GM19328 (cell line): ENCODE results near the gene APP.

Source experiments
- ATAC-seq: cut with Tn5 transposase; IDR thresholded peaks from one replicate; pipeline ENCODE4 v1.9.1; 2021; ENCODE audit warnings: mild to moderate bottlenecking, moderate library complexity; ENCODE audit not compliant: unreplicated experiment

APP gene

DNA sequence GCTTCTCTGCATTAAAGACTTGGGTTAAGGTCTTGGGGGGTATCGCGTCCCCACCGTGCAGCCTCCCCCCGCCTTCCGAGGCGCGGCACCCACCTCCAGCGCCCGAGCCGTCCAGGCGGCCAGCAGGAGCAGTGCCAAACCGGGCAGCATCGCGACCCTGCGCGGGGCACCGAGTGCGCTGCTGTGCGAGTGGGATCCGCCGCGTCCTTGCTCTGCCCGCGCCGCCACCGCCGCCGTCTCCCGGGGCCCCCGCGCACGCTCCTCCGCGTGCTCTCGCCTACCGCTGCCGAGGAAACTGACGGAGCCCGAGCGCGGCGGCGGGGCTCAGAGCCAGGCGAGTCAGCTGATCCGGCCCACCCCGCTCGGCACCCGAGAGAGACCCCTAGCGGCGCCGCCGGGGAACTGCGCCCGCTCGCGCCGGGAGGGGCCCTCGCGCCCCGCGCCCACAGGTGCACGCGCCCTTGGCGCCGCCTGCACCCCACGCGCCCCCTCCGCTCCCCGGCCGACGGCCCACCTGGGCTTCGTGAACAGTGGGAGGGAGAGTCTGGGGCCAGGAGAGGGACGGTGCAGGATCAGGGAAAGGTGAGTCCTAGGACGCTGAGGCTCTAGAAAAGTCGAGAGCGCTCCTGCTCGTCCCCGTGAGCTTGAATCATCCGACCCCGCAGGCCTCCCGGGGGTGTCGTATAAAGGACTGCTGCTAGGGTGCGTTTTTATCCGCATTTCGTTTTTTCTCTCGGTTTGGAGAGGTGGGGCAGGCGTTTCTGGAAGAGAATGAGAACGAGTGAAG is at the start of gene APP:
APP (minus strand) TSS at position 300 of the 787 bp plus-strand sequence; CDS start at position 150, 150 bp downstream.
- peak; percentile 59 for ATAC-seq

GRCh38 chr21:26212220-26212619 is 41.6 kb upstream of the APP start:
- no peak for ATAC-seq

GRCh38 chr21:26210614-26211013 is 40.0 kb upstream of the APP start:
- no peak for ATAC-seq

DNA sequence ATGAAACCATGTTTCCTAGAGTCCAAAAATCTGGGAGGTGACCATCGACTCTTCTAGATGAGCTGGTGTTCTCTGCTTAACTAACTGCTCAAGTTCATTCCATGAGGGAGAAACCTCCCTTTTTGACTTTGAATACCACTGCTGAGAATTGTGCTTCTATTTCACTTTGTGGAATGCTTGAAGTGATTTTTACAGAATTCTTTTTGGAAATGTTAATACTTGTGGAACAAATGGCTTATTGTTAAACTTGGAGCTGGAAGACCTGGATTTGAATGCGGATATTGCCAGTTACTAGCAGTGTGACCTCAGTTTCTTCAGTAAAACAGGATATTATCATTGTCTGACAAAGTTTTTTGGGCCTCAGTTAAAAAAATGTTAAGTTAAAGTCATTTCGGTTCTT is 36.5 kb upstream of the APP start:
- ATAC-seq: no peak

GRCh38 chr21:26199456-26199855 is 28.9 kb upstream of the APP start:
- no peak for ATAC-seq

DNA sequence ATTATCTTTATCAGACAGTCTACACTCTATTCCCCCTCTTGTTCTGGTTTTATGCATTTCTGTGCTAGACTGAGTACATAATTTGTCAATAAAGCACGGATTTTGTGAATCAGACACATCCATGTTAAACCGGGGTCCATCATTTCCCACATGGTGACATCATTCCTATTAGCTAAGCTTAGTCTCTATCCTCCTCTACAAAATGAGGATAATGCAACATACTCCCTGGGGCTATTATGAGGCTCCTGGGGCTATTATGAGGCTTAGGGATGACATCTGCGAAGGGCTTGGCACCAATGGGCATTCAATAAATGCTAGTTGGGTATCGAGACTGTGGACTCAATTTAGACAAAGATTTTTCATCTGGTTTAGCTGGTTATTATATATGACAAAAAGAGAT is 25.1 kb upstream of the APP start:
- ATAC-seq: no peak

DNA sequence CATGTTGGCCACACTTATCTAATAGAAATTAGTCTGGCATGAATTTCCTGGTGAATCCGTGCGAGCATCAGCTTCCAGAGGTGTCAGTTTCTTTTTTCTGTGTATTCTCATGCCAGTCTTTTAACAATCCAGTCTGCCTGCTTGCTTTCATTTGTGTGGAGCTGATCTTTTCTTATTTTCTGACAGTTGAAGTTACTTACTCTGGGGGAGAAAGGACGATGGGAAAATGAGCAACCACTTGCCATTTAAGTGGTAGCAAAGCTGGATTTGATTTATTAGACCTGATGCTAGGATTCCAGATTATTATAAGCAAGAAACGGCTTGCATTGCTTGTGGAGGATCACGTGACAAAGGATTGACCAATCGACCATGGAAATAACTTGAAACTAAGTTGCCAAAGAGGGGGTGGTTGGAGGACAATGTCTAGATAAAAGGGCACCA is 24.3 kb upstream of the APP start:
- ATAC-seq: no peak

DNA sequence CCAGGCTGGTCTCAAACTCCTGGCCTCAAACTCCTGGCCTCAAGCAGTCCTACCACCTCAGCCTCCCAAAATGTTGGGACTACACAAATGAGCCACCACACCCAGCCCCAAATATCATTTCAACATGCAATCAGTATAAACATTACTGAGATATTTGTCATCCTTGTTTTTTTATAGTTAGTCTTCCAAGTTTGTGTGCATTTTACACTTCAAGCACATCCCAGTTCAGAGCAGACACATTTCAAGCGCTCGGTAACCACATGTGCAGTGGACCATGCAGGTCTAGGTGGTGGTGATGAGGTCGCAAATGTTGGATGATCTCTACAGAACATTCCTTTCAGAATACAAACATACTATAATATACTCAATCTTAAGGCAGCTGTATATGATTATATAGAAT is 23.8 kb upstream of the APP start:
- ATAC-seq: no peak

DNA sequence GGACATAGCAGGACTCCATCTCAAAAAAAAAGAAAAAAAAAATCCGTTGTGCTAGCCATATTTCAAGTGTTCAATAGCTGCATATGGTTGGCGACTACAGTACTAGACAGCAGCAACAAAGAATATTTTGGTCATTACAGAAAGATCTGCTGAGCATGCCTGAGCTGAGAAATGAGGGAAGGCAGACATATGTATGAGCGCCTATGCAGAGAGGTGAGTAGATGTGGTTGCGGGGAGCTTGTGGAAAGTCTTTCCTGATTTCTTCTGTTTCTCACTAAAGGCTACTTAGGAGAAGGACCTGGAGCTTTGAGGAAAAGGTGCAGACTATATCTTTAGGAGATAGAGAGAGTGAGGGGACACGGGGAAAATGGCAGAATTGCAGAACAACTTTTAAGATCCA is 21.0 kb upstream of the APP start:
- no peak for ATAC-seq

DNA sequence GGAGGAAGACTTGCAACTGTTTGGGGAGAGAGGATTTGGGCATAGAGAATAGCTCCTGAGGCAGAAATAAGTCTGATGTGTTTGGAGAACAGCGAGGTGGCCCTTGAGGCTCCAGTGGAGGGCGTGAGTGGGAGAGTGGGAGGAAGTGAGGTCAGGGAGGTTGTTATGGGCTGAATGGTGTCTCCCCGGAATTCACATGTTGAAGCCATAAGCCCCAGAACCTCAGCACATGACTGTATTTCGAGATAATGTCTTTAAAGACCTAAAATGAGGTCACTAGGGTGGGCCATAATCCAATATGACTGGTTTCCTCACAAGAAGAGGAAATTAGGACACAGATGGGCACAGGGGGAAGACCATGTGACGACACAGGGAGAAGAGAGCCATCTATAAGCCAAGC is 17.9 kb upstream of the APP start:
- ATAC-seq: no peak

GRCh38 chr21:26185446-26185845 is 14.9 kb upstream of the APP start:
- ATAC-seq: no peak

DNA sequence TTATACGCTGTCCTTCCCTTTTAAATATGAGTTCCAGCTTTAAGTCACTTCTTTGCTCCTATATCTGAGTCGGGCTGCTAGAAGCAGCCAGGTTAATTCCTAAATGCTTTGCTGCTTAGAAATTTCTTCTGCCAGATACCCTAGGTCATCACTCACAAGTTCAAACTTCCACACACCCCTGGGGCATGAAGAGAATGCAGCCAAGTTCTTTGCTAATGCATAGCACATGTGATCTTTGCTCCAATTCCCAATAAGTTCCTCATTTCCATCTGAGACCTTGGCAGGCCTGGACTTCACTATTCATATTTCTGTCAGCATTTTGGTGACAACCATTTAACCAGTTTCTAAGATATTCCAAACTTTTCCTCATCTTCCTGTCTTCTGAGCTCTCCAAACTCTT is 14.5 kb upstream of the APP start:
- no peak for ATAC-seq

DNA sequence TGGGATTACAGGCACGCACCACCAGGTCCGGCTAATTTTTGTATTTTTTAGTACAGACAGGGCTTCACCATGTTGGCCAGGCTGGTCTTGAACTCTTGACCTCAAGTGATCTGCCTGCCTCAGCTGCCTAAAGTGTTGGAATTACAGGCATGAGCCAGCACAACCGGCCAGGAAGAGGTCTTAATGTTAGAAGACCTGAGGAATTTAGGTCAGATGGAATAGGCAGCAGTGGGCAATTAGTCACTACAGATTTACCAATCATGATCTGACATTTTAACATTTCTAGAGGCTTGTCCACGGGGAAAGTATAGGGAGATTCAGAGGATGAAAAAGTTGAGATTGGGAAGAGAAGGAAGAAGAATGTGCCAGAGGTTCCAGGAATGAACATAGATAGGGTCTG is 8.9 kb upstream of the APP start:
- no peak for ATAC-seq

- peak; percentile 86 for ATAC-seq
These were observed 7.3 kb upstream of the APP start for GRCh38 chr21:26177746-26178426.

- no peak for ATAC-seq
These were observed 6.6 kb upstream of the APP start for GRCh38 chr21:26177187-26177586.

GRCh38 chr21:26171258-26172100 is 909 bp upstream of the APP start:
- ATAC-seq: no peak

- peak; percentile 41 for ATAC-seq
These were observed 729 bp downstream of the APP start for GRCh38 chr21:26169611-26170470.

GRCh38 chr21:26169061-26169610 is 1.4 kb downstream of the APP start:
- peak; percentile 55 for ATAC-seq

GRCh38 chr21:26168371-26168770 is 2.2 kb downstream of the APP start:
- ATAC-seq: no peak

- ATAC-seq: no peak
These were observed 3.0 kb downstream of the APP start for GRCh38 chr21:26167593-26167992.
